SK-N-SH treated with all-trans-retinoic acid at 6 μM for 48 hours (cell line): Measurements from ENCODE around the gene RTL1.

ENCODE experiments used
- ARNTL ChIP-seq: fragments of 450-650 bp; formaldehyde crosslinking; IDR thresholded peaks from 2 replicates; pipeline ENCODE4 v1.5.0; 2020; ENCODE audit warnings: low read depth, mild to moderate bottlenecking, moderate library complexity, borderline replicate concordance
- OSR1 ChIP-seq: fragments of 250-450 bp; sonication (Bioruptor Pico); IDR thresholded peaks from 2 replicates; pipeline ENCODE4 v1.8.0; 2022; ENCODE audit warnings: moderate library complexity, mild to moderate bottlenecking, inconsistent platforms
- PATZ1 ChIP-seq: fragments of 250-450 bp; sonication (Bioruptor Pico); IDR thresholded peaks from 2 replicates; pipeline ENCODE4 v1.8.0; 2020; ENCODE audit warnings: mild to moderate bottlenecking, moderate library complexity, borderline replicate concordance
- TSHZ2 ChIP-seq: fragments of 250-450 bp; sonication (Bioruptor Pico); IDR thresholded peaks from 2 replicates; pipeline ENCODE4 v1.5.0; 2020; ENCODE audit warnings: mild to moderate bottlenecking, moderate library complexity
- ZFP30 ChIP-seq: fragments of 450-650 bp; formaldehyde crosslinking; IDR thresholded peaks from 2 replicates; pipeline ENCODE4 v1.5.0; 2022; ENCODE audit warnings: mild to moderate bottlenecking, moderate library complexity
- ZNF565 ChIP-seq: fragments of 450-650 bp; formaldehyde crosslinking; conservative IDR thresholded peaks from 2 replicates; pipeline ENCODE4 v1.5.0; 2020; ENCODE audit warnings: low read depth, mild to moderate bottlenecking, moderate library complexity
- ZNF70 ChIP-seq: fragments of 450-650 bp; formaldehyde crosslinking; IDR thresholded peaks from 2 replicates; pipeline ENCODE4 v1.5.0; 2020; ENCODE audit warnings: mild to moderate bottlenecking, moderate library complexity

GRCh38 chr14:100893760-100894159 lies 9.8 kb downstream of the RTL1 start:
- TF ChIP-seq OSR1 (CRISPR knock-in tag) (no peak), ARNTL (CRISPR knock-in tag) (no peak), ZFP30 (CRISPR knock-in tag) (no peak), ZNF70 (no peak), ZNF565 (CRISPR knock-in tag) (no peak), TSHZ2 (CRISPR knock-in tag) (no peak), PATZ1 (CRISPR knock-in tag) (no peak)
